ENCODE data around the gene GALNT16.

DNA sequence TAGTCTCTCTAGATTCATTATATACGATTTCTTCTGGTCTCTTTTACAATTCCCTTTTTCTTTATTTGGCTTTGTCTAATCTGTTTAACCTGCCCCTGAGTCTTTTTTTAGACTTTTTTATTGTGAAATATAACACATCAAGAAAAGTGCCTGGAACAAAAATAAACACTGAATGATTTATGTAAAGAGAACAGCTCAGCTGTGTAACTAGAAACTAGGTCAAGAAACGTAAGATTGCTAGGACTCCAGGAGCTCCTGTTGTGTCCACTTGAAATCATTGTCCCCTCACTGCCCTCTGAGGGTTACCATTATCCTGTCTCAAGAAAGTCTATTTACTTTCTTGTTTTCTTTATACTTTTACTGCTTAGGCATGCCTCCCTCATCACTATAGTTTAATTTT, 45.6 kb upstream of the GALNT16 start:
- TF ChIP-seq, protein P1, sequence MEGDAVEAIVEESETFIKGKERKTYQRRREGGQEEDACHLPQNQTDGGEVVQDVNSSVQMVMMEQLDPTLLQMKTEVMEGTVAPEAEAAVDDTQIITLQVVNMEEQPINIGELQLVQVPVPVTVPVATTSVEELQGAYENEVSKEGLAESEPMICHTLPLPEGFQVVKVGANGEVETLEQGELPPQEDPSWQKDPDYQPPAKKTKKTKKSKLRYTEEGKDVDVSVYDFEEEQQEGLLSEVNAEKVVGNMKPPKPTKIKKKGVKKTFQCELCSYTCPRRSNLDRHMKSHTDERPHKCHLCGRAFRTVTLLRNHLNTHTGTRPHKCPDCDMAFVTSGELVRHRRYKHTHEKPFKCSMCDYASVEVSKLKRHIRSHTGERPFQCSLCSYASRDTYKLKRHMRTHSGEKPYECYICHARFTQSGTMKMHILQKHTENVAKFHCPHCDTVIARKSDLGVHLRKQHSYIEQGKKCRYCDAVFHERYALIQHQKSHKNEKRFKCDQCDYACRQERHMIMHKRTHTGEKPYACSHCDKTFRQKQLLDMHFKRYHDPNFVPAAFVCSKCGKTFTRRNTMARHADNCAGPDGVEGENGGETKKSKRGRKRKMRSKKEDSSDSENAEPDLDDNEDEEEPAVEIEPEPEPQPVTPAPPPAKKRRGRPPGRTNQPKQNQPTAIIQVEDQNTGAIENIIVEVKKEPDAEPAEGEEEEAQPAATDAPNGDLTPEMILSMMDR (IDR thresholded peaks at IDR 0.05): no peak
- TF ChIP-seq POLR2A (IDR thresholded peaks at IDR 0.05): no peak
